ENCODE measurements around the gene FBXO40. TPM values are rescaled to one million over a fixed set of nuclear protein-coding genes. Genes with fewer than 3 reads are reported as not detected.

FBXO40 gene
- total and polyA plus RNA-seq, 4 donors, result 0.05 to 0.08 TPM; not detected in 2

- H3K27me3 ChIP-seq (ENCODE audit: control insufficient read depth in 4 of 4, insufficient read depth in 4 of 4, low read length in 3 of 4), result no peaks in the 10 kb centered on the region
- peaks cover 0 to 10% (median 7%) of the 10 kb centered on the region in 4 donors for H3K36me3 ChIP-seq (ENCODE audit: control insufficient read depth in 4 of 4, insufficient read depth in 3 of 4, low read depth in 1 of 4, low read length in 3 of 4)
- no peak overlapping the region for H3K27ac ChIP-seq (ENCODE audit: low read depth in 1 of 2, low read length in 2 of 2)
- no peaks in the 10 kb centered on the region for H3K9me3 ChIP-seq (ENCODE audit: control insufficient read depth in 4 of 4, low read length in 3 of 4)
- 66% methylated on average over 3 of the region's 3 CpGs for whole genome bisulfite sequencing
- no peak for TF ChIP-seq GABPA (IDR thresholded peaks at IDR 0.05 in 1 of 2, conservative IDR thresholded peaks at IDR 0.05 in 1 of 2)
- no peak for TF ChIP-seq ZBTB33 (IDR thresholded peaks at IDR 0.05)
- TF ChIP-seq TAF1 (conservative IDR thresholded peaks at IDR 0.05), result no peak
- no peak for TF ChIP-seq MAX (IDR thresholded peaks at IDR 0.05)
- TF ChIP-seq FOXA1 (IDR thresholded peaks at IDR 0.05), result no peak
- no peak for TF ChIP-seq HNF4A (conservative IDR thresholded peaks at IDR 0.05)
- TF ChIP-seq HNF4G (IDR thresholded peaks at IDR 0.05), result no peak
- no peak for TF ChIP-seq REST (IDR thresholded peaks at IDR 0.05)
- no peak for TF ChIP-seq NR2F2 (IDR thresholded peaks at IDR 0.05)
- TF ChIP-seq SP1 (IDR thresholded peaks at IDR 0.05), result no peak
- no peak overlapping the region for H3K4me3 ChIP-seq (ENCODE audit: low read depth in 1 of 3, low read length in 3 of 3)
- H3K4me1 ChIP-seq (ENCODE audit: control insufficient read depth in 4 of 4, insufficient read depth in 4 of 4, low read length in 3 of 4), result peaks cover 0 to 4% (median 0%) of the 10 kb centered on the region in 4 donors
- no peak for DNase-seq (ENCODE audit: low spot score)
- no peak overlapping the region for H3K9ac ChIP-seq (ENCODE audit: low read depth in 1 of 2, low read length in 2 of 2)
Measured at GRCh38 chr3:121627622-121628021, 34.4 kb downstream of the FBXO40 start.

- no peak overlapping the region for H3K27ac ChIP-seq (ENCODE audit: low read depth in 1 of 2, low read length in 2 of 2)
- H3K27me3 ChIP-seq (ENCODE audit: control insufficient read depth in 4 of 4, insufficient read depth in 4 of 4, low read length in 3 of 4), result no peaks in the 10 kb centered on the region
- no peak overlapping the region for H3K4me3 ChIP-seq (ENCODE audit: low read depth in 1 of 3, low read length in 3 of 3)
- no peaks in the 10 kb centered on the region for H3K9me3 ChIP-seq (ENCODE audit: control insufficient read depth in 4 of 4, low read length in 3 of 4)
- WGBS, result 95% methylated on average over 6 of the region's 6 CpGs
- no peak overlapping the region for H3K9ac ChIP-seq (ENCODE audit: low read depth in 1 of 2, low read length in 2 of 2)
- peaks cover 0 to 21% (median 12%) of the 10 kb centered on the region in 4 donors for H3K36me3 ChIP-seq (ENCODE audit: control insufficient read depth in 4 of 4, insufficient read depth in 3 of 4, low read depth in 1 of 4, low read length in 3 of 4)
- TF ChIP-seq MAX (IDR thresholded peaks at IDR 0.05) (no peak), NR2F2 (IDR thresholded peaks at IDR 0.05) (no peak), FOXA2 (IDR thresholded peaks at IDR 0.05) (no peak), JUND (IDR thresholded peaks at IDR 0.05) (no peak), SP1 (IDR thresholded peaks at IDR 0.05) (no peak), CTCF (IDR thresholded peaks at IDR 0.05; ENCODE audit: low read depth, low read length, missing input control) (no peak), TAF1 (conservative IDR thresholded peaks at IDR 0.05) (no peak), GABPA (IDR thresholded peaks at IDR 0.05 in 1 of 2, conservative IDR thresholded peaks at IDR 0.05 in 1 of 2) (no peak), HNF4A (conservative IDR thresholded peaks at IDR 0.05) (no peak), RAD21 (IDR thresholded peaks at IDR 0.05) (no peak), FOXA1 (IDR thresholded peaks at IDR 0.05) (no peak), ATF3 (IDR thresholded peaks at IDR 0.05) (no peak), RXRA (IDR thresholded peaks at IDR 0.05) (no peak), HNF4G (IDR thresholded peaks at IDR 0.05) (no peak), ZBTB33 (IDR thresholded peaks at IDR 0.05) (no peak), EGR1 (IDR thresholded peaks at IDR 0.05; ENCODE audit: low read depth in 2 of 2) (no peak), REST (IDR thresholded peaks at IDR 0.05) (no peak)
- no peak for DNase-seq (ENCODE audit: low spot score)
- no peaks in the 10 kb centered on the region for H3K4me1 ChIP-seq (ENCODE audit: control insufficient read depth in 4 of 4, insufficient read depth in 4 of 4, low read length in 3 of 4)
Measured at GRCh38 chr3:121629601-121630000, 36.4 kb downstream of the FBXO40 start.
